ENCODE measurements around the gene ATP8B3.

DNA sequence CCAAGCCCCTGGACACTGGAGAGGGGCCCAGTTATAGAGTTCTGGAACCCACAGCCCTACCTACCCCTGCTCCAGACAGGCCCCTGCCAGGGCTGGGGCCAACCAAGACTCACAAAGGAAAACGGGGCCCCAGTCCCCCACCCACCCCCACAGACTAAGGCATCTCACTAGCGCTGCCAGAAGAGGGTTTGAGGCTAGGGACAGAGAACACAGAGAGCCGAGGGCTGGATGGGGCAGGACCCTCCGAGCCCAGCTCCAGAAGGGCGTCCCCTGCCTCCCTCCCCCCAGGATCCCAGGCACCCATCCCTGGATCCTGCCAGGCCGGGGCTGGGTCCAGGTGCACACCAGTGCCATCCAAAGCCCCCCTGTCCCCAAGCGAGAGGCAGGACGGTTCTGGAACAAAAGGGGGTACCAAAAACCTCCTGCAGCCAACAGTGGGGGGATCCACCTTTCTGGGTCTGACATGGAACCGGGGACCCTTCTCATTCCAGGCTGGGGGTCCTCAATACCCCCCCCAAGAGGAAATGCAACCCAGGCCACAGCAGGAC, 40.6 kb upstream of the ATP8B3 start:
- TF ChIP-seq GATA2 (IDR thresholded peaks at IDR 0.05; ENCODE audit: low read depth, low read length) (no peak), GATA3 (IDR thresholded peaks at IDR 0.05; ENCODE audit: low read depth, low read length) (no peak)

Data from SH-SY5Y (cell line).